ENCODE results near the gene CPT2.

DNA sequence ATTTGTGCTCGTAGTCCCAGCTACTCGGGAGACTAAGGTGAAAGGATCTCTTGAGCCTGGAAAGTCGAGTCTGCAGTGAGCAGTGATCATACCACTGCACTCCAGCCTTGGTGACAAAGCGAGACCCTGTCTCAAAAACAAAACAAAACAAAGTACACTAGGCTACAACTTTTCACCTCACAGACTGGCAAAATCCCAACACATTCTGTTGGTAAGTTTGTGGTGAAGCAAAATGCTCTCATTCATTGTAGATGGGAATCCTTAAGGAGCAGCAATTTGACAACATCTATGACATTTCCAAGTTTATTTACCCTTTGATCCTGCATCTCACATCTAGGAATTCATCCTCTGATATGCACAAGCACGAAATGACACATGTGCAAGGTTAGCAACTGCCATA, 34.0 kb upstream of the CPT2 start:
- TF ChIP-seq FOXA1 (IDR thresholded peaks at IDR 0.05) = no peak
- no peak for TF ChIP-seq SUZ12 (IDR thresholded peaks at IDR 0.05)
- no peak for TF ChIP-seq ZNF384 (IDR thresholded peaks at IDR 0.05)
- no peak for TF ChIP-seq FOXK2 (IDR thresholded peaks at IDR 0.05)
- TF ChIP-seq LEF1 (IDR thresholded peaks at IDR 0.05; ENCODE audit: borderline replicate concordance) = no peak
- TF ChIP-seq SP1 (IDR thresholded peaks at IDR 0.05) = no peak
- no peak for TF ChIP-seq FOXM1 (IDR thresholded peaks at IDR 0.05; ENCODE audit: borderline replicate concordance)
- TF ChIP-seq ELF4 (IDR thresholded peaks at IDR 0.05) = no peak
- TF ChIP-seq BHLHE40 (IDR thresholded peaks at IDR 0.05; ENCODE audit: borderline replicate concordance) = no peak
- TF ChIP-seq TARDBP (IDR thresholded peaks at IDR 0.05) = no peak
- no peak for TF ChIP-seq ARNT (IDR thresholded peaks at IDR 0.05)
- TF ChIP-seq NFRKB (IDR thresholded peaks at IDR 0.05) = no peak
